NCI-H345 treated with DMSO at 0.1 percent for 48 hours (cell line): ENCODE data around the gene VAC14.
A peak's percentile ranks its signal among the peaks of the same experiment; 100 is the strongest.
"Not testable (repeated sequence)": the region's sequence is repeated elsewhere in the genome, so short reads cannot be mapped to it uniquely, and the experiment has no call there.

Source experiments
- DNase-seq: peaks from one replicate; lab custom pipeline; 2025; ENCODE audit not compliant: unreplicated experiment; lab: John Stamatoyannopoulos, UW

The VAC14 gene

DNA sequence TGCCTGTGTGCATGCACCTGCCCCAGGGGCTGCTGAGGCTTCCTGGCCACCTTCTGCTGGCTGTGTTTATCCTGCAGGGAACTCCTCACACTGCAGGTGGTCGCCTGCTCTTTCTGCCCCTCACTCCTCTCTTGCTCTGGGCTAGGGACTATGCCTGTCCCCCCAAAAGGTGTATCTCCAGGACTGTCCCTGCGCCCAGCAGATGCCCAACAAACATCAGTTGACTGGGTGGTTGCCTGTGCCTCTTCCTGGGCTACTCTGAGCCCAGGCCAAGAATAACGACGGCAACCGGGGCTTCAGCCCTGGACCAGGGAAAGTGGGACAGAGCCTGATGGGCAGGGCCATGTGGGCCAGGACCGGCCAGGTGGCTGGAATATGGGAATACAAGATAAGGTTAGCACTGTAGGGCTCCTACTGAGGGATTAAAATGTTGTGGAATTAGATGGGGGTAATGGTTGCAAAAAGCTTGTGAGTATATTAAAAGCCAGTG lies 55.4 kb downstream of the VAC14 start:
- DNase-seq = no peak

DNA sequence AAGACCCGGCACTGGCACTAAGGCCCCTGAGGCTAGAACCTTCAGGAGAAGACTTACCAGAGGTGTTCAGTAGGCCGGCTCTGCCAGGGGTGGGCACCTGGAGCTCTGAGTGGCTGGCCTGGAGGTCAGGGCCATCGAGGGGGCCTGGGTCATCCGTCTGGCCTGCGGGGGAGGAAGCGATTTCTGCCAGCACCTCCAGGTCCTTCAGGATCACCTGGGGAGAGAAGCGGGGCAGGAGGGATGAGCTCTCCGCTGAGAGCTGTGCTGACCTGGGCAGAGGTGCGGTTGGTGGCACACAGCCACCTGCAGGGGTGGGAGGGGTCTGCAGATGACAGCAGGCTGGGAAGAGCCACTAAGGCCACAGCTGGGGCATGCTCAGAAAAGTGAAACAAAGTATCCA lies 56.6 kb downstream of the VAC14 start:
- DNase-seq = no peak

DNA sequence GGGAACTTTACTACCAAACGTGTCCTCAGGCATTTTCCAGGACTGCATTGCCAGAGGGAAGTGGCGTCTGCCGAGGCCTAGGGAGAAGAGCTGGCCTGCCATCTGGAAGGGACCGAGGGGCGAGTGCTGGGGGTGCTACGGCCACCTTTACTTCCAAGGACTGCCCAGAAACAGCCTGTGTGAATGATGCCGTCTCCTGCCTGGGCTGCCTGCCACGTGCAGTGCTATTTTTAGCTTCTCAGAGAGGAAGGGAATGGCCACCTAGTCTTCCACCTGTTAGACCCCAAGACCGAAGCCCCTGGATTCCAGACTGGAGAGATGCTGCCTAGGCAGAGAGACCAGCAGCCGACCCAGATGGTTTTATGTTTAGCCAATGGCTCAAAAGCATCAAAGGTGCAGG lies 57.2 kb downstream of the VAC14 start:
- DNase-seq = no peak

DNA sequence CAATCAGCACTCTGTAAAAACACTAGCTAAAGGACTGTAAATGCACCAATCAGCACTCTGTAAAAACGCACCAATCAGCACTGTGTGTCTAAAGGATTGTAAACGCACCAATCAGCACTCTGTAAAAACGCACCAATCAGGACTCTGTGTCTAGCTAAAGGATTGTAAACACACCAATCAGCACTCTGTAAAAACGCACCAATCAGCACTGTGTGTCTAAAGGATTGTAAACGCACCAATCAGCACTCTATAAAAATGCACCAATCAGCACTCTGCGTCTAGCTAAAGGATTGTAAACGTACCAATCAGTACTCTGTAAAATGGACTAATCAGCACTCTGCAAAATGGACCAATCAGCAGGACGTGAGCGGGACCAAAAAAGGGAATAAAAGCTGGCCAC lies 58.0 kb downstream of the VAC14 start:
- not testable (repeated sequence) for DNase-seq

DNA sequence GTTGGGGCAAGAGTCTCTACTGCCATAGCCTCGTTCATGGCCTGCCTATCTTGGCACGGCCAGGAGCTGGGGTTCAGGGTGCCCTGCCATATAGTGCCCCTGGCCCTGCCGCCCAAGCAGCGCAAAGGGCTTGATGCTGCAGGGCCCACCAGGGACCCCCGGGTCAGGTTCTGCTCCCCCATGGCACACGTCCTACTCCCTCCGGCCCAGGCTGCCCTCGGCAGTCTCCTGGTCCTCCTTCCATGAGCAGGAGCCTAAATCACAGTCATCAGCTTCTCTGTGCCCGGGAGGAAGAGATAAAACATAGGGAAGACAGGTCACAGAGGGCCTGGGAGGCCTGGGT lies 59.2 kb downstream of the VAC14 start:
- no peak for DNase-seq

DNA sequence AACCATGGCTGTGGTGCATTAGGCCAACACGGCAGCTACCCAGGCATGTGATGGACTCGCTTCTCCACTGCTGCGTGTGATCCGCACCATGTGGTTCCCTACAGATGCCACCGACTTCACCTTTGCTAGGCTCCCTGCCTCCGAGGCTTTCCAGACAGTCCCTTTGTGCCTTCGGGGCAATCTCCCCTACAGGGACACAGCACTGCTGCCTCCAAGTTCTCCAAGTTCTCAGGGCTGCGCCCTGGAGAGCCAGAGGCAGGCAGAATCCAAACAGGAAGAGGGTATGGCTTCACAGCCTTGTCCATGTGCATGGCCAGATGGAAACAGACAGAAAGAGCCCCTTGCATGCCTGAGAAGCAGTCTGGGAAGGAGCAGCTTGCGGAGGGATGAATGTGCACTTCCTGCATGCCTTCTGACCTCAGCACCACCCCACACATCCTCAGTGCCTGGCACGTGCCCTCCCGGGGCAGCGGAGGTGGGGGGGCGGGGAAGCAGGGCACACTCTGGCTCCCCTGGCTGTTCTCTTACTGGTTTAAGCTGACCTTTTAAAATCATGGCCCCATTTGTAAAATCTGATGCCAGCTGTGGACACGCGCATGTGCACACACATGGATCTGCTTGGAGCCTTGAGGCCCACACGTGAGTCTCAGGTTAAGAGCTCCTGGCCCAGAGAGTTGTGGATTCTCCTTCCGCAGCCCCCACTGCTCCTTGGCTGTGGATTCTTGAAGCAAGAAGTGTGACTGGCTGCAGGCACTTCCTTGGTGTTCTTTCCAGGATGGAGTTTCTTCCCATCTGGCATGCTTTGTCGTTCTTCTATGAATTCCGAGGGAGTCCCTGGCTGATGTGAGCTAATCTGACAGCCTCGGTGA lies 59.8 kb downstream of the VAC14 start:
- no peak for DNase-seq

DNA sequence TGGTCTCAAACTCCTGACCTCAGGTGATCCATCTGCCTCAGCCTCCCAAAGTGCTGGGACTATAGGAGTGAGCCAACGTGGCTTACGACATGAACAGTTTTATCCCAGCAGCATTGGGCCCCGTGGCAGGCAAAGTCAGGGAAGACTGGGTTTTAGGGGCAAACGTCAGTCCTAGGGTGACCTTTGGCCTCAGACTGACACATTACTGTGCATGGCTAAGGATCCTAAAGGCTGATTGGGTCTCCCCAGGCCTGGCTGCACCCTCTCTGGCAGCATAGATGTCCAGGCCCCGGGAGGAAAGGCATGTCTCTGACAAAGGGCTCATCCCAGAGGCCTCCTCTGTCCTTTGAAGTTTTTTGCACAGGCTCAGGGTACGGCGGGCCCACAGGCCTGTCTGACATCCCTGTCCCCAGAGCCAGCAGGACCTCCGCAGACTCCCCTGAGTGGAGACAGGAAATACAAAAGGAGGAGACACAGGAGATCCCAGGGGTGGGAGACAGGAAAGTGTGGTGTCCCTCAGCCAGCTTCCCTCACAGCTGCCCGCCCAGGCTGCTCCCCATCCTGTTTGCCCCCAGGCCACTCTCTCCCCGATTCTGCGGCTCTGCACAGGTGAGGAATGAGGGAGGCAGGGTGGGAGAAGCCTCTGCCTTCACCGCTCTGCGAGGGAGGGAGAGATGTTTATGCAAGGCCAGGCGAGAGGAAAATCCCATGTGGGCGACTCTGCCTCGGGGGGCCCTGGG lies 60.6 kb downstream of the VAC14 start:
- DNase-seq = no peak

DNA sequence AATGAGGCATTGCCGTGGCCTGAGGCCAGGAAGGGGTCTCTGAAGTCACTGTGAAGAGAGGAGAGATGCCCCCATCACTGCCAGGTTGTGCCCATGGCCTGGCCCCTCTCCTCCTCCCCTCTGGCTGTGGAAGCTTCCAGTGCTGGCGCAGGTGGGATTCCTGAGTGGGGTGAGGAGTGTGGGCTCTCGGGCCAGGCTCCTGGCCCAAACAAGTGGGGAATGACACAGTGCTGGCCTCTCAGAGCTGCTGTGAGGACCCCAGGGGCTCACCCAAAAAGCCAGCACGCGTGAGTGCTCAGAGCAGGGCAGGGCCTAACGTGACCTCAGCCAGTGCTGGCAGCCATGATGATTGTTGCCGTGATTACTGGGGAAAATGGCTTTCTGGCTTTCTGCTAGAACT lies 61.6 kb downstream of the VAC14 start:
- no peak for DNase-seq

DNA sequence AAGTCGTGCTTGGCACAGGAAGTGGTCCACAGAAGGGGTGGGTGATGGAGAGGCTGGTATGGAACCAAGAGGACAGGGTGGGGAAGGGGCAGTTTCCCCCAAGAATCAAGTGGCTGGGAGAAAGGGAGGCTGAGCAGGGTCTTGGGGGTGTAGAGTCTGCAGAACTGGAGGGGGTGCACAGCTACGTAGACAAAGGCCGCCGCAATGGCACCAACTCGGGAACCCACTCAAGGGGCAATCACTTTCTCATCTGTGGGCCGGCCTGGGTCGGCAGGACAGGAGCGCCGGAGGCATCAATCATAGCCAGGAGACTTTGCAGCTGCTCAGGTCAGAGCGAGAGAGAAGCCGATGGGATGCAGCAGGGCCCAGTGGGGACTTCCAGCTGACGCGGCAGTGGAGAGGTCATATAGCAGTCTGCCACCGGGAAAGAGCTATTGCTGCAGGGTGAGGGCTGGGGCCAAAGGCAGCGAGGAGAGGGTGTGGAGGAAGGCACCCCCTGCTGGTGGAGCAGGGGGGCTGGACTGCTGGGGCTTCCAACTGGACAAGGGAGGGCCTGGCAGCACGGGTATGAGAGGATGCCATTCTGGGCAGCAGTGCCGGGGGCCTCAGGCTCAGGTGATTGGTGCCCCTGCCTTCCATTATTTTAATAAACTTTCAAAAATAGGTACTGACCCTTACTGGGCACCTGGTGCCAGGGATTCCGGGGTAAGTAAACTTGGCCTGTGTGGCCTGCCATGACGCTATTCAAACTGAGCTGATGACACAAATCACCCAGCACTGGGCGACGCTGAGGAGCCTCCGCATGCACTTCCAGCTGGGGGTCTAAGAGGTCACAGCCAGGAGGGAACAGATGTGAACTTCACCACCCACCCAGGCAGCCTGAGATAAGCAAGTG lies 62.6 kb downstream of the VAC14 start:
- no peak for DNase-seq

DNA sequence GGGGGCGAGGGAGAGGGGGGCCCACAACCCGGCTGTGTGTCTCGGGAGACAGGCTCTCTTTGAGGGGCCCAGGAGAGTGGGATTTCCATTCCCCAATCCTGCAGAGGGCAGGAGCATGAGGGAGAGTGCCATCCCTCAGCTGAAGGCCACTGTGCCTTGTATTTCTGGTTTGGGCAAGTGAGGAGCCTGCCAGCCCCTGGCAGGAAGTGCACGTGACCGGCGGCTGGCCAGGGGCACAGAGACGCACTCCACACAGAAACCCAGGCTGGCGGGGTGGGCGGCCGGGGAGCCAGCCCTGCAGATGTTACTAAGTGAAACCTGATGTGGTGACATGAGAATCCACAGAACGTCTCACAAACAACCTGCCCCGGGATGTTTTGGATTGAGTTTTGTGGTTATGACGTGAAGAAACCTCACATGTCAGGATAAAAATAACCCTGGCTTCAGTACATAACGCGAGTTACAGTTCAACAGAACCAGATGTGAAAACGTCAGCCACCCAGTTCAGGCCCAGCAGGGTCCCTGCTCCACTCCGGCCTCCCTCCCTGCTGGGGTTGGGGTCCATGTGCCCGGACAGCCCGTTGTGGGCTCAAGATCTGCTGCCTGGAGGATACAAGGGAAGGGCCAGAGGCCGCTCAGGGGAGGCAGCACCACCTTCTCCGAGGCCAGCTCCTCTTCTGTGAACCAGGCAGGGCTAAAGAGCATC lies 63.4 kb downstream of the VAC14 start:
- DNase-seq = no peak

DNA sequence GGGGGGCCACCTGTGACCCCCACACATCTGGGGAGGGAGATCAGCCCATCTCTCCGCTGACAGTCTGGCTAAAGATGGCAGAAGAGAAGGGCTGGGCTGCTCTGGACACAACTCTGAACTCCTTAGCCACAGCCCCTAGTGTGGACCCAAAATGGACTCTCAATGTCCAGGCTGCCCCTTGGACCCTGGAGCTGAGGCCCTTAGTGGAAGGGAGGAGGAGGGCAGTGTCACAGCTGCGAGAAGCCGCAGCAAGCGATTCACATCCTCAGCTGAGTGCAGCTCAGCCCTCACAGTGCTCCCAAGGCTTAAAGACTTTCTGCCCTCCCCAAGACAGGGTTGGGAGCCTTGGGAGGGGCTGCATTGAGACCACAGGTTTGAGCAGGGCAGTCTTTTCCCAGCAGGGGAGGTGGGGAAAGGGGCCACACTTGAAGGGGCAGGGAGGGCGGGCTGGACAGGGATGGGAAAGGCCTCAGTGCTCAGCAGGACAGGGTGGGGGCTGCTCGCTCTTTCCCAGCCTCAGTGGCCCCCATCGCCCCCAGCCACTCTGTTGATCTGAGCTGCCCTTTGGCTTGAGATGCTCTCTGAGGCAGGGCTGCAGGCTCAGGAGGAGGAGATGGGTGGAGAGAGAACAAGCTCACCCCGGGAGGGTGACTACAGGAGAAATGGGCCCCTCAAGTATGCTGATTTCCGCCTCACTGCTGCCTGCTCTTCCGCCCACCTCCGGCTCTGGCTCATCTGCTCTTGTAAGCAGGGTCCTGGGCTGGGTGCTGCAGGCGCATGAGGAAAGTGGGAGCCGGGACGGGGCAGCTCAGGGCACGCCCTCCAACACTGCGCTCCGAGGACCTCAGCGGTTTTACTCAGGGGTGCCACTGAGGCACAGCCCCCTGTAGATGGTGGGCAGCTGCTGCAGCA lies 64.2 kb downstream of the VAC14 start:
- no peak for DNase-seq

DNA sequence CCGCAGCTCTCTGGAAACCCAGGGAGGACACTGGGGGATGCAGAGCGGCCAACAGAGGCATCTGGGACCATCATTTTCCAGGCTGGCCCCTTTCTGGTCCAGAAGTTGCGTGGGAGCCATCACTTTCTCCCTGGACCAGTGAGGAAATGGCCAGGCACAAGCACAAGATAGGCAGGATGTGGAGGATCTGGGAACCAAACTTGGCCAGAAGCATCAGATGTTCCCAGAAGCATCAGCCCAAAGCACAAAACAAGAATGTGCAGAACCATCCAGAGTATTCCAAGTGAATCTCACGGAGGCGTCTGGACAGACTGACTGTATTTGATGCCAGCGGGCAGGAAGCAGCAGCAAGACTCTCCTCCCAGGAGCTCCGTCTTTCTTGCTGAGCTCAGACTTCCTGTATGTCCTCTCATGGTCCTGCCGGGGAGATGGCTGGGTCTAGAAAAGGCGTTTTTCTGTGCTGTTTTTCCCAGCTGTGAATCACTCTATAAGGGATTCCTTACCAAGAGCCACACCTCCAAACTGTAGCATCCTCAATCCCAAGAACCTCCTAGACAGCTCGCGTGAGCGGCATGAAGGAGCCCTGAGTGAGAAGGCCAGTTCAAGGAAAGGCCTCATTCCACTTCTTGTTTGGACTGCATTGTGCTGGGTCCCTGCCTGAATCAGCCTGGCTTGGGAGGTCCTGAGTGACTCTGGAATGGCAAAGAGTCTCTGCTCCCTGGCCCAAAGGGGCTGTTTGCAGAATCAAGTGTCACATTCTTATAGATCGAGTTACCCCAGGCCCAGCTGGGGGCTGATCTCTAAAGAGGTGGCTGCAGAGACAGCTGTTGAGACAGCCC lies 65.6 kb downstream of the VAC14 start:
- no peak for DNase-seq

DNA sequence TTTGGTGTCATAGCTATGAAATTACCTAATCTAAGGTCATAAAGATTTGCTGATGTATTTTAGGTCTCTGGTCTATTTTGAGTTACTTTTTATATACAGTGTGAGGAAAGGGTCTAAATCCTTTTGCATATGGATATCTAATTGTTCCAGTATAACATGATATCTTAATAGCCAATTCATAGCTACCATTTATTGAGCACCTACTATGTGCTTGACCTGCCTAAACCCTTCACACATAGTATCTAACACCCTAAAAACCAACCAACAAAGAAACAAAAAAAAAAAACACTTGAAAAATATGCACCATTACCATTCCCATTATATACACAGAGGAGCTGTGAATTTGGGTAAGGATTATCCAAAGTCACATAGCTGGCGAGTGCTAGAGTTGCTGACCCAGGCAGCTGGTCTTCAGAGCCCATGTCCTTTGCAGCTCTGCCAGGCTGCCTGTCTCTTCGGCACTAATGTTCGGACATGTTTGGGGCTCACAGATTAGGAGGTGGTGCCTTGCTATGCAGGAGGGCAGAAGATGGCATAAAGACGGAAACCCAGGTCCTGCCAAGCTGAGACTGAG lies 66.3 kb downstream of the VAC14 start:
- no peak for DNase-seq

DNA sequence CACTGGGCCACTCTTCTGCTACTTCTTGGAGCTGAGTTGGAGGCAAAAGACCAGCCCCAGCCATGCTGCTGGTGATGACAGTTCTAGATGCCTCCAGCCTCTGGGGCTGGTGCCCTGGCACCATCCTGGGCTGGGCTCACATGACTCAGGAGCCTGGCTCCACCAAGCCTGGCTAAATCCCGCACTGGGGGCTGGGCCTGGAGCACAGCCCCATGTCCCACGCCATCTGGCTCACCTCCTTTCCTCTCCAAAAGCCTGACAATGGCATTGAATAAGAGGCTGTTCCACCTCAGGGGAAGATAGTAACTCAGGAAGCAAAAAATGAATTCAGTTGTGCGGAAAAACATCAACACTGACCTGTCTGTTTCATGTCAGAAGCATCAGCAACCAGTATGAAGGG lies 70.0 kb downstream of the VAC14 start:
- peak; percentile 0 for DNase-seq

DNA sequence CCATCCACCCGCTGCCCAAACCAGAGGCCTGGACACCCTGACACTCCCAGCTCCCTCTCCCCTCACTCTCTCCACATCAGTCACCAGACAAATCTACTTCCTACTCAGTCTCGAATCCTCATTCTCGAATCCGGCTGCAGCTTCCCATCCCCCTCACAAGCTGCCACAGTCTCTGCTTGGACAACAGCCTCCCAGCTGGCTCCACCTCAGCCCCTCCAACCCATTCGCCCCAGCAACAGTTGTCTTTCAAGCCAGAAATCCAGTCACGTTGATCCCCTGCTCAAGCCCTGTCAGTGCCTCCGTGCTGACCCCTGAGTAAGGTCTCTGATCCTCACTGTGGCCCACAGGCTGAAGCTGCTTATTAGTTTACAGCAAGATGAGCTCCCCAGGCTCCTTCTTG lies 70.9 kb downstream of the VAC14 start:
- no peak for DNase-seq

DNA sequence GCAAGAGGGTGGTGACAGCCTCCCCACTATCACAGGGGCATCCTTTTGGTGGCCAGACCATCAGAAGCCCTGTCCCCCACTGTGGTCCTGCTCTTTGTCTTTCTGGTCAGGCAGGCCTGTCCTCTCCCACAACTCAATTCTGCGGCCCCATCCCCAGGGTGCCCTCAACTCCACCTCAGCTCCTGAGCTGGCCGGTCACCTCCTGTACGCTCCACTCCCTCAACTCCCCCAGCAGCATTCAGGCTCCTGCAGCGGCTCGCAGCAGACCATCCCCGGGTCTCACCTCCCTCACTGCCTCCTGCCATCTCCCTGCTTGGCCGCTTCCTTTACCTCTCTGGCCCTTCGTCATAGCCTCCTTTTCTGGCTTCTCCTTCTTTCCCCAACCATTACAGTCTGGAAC lies 71.7 kb downstream of the VAC14 start:
- no peak for DNase-seq

DNA sequence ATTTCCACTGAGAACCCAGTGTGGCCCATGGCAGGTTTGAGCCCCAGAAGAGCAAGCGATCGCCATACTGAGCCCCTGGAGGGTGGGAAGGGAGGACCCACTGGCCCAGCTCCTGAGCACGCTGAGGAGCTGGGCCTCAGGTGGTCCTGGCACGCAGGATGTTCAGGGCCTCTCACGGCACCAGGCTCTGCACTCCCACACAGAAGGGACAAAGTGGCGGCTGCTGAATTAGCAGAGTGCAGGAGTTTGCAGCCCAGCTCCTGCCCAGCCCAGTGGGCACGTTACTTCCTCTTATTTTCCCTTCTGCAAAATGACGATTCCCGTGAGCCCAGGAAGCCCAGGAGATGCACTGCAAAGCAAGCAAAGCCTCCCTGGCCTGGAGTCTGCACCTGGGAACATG lies 72.8 kb downstream of the VAC14 start:
- no peak for DNase-seq

DNA sequence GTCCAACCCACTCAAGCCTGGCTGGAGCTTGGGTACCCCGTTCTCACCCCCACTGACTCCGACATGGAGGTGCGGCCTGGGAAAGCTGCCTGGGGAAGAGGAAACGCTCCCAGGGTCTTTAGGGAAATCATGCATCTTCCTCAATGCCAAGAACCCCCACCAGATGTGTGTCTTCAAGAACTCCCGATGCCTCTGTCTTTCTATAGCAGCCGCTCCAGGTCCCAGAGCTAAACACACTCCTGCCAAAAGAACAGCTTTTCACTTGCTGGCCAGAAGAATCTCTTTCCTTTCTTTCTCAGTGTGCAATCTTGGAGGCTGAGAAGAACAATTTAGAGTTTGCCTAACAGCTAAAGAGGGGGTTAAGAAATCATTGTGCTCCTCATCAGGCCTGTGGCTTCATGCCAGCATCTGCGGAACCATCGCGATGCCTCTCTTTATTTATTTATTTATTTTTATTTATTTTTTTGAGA lies 74.0 kb downstream of the VAC14 start:
- no peak for DNase-seq
